22Rv1 (cell line): Measurements from ENCODE around the gene SLC10A7.

ENCODE experiments used
- ZFX ChIP-seq: fragments of 450-650 bp; IDR thresholded peaks from 2 replicates; pipeline ENCODE4 v1.6.1; 2017; ENCODE audit warnings: antibody characterized with exemption, borderline replicate concordance
- TF ChIP-seq, protein P1 (sequence below): fragments of 450-650 bp; IDR thresholded peaks from 2 replicates; pipeline ENCODE4 v1.5.1; 2017; ENCODE audit warnings: mild to moderate bottlenecking

DNA sequence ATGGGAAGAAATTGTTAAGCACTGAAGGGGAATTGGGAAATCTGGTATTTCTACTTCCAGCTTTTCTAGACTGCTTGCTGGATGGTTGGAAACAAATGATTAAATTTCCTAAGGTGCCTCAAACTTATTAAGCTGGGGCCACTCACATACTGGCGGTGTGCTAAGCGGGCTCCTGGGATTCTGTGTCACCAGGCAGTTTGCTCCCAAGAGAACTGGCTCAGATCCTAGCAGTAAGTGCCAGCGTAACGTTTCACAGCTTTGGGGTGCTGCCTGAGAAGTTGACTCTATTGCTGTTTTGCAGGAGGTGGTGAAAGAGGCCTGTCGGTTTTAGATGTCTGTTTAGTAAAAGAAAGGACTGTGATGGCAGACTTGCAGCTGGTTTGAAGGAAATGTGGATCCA lies 314.3 kb downstream of the SLC10A7 start:
- TF ChIP-seq, protein P1, sequence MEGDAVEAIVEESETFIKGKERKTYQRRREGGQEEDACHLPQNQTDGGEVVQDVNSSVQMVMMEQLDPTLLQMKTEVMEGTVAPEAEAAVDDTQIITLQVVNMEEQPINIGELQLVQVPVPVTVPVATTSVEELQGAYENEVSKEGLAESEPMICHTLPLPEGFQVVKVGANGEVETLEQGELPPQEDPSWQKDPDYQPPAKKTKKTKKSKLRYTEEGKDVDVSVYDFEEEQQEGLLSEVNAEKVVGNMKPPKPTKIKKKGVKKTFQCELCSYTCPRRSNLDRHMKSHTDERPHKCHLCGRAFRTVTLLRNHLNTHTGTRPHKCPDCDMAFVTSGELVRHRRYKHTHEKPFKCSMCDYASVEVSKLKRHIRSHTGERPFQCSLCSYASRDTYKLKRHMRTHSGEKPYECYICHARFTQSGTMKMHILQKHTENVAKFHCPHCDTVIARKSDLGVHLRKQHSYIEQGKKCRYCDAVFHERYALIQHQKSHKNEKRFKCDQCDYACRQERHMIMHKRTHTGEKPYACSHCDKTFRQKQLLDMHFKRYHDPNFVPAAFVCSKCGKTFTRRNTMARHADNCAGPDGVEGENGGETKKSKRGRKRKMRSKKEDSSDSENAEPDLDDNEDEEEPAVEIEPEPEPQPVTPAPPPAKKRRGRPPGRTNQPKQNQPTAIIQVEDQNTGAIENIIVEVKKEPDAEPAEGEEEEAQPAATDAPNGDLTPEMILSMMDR: no peak
- no peak for TF ChIP-seq ZFX
